Right kidney (tissue), 1 donor: Measurements from ENCODE around the gene DMC1.

Source experiments
- DNase-seq: peaks from one replicate; pipeline ENCODE4 v3.0.0-alpha.2; 2016

The DMC1 gene

GRCh38 chr22:38567531-38568285, 2.3 kb downstream of the DMC1 start:
- DNase-seq: no peak

- DNase-seq: no peak
Observed at GRCh38 chr22:38566726-38567504, 3.1 kb downstream of the DMC1 start.

- DNase-seq: no peak
Observed at GRCh38 chr22:38565441-38565840, 4.5 kb downstream of the DMC1 start.

GRCh38 chr22:38564669-38565068, 5.3 kb downstream of the DMC1 start:
- DNase-seq: no peak

- DNase-seq: no peak
Observed at GRCh38 chr22:38554281-38554680, 15.7 kb downstream of the DMC1 start.

- DNase-seq: no peak
Observed at GRCh38 chr22:38549101-38549894, 20.7 kb downstream of the DMC1 start.

- no peak for DNase-seq
Observed at GRCh38 chr22:38540701-38541100, 29.3 kb downstream of the DMC1 start.

- no peak for DNase-seq
Observed at GRCh38 chr22:38531251-38531938, 38.6 kb downstream of the DMC1 start.

- no peak for DNase-seq
Observed at GRCh38 chr22:38524429-38524828, 45.6 kb downstream of the DMC1 start.

GRCh38 chr22:38523479-38523878, 46.5 kb downstream of the DMC1 start:
- DNase-seq: no peak

- DNase-seq: no peak
Observed at GRCh38 chr22:38523029-38523428, 47.0 kb downstream of the DMC1 start.

- DNase-seq: no peak
Observed at GRCh38 chr22:38519453-38520250, 50.3 kb downstream of the DMC1 start.

GRCh38 chr22:38518620-38519019, 51.4 kb downstream of the DMC1 start:
- DNase-seq: no peak

GRCh38 chr22:38513063-38513462, 56.9 kb downstream of the DMC1 start:
- no peak for DNase-seq

GRCh38 chr22:38510416-38510970, 59.5 kb downstream of the DMC1 start:
- no peak for DNase-seq

- DNase-seq: peak; percentile 100
Observed at GRCh38 chr22:38506118-38506962, 63.6 kb downstream of the DMC1 start, which contains the start of gene DDX17. Gene DDX17, minus strand, starts transcription at chr22:38506311.

GRCh38 chr22:38505541-38506117, 64.4 kb downstream of the DMC1 start:
- DNase-seq: peak; percentile 93

GRCh38 chr22:38504731-38505540, 65.0 kb downstream of the DMC1 start:
- peak; percentile 55 for DNase-seq

- DNase-seq: no peak
Observed at GRCh38 chr22:38503021-38503420, 67.0 kb downstream of the DMC1 start.
